HG03039 (cell line): ENCODE measurements around the gene VPS16.
A peak's percentile ranks its signal among the peaks of the same experiment; 100 is the strongest.

Experiments
- ATAC-seq: cut with Tn5 transposase; IDR thresholded peaks from one replicate; pipeline ENCODE4 v1.9.1; 2021; ENCODE audit warnings: mild to moderate bottlenecking, moderate library complexity; ENCODE audit not compliant: unreplicated experiment

VPS16 gene

DNA sequence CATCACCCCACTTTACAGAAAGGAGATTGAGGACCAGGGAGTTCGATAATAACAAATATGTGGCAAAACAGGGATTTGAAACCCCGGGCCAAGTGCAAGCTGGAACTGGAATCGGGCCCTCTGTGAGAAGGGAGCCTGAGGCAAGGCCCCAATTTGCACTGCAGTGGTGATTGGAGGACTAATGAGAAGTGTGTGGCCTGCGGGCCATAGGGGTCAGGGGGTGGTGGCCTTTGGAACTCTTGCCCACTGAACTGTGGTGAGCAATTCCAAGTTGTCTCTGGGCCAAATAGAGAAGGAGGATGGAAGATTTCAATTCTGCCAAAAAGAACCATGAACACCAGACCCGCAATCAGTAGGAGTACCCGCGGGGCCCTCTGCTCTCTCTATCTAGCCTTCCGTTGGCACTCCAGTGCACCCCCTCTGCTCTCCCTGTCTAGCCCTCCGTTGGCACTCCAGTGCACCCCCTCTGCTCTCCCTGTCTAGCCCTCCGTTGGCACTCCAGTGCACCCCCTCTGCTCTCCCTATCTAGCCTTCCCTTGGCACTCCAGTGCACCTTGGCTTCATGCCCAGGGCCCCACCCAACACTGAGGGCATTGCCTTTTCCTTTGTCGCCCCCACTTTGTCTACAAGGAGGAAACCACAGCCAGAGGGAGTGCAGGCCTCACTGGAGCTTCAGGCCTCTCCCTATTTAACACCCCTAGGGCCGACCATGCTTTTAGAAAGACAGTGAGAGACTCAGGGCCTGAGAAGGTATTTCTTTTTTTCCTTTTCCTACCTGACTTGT is 26.7 kb downstream of the VPS16 start:
- no peak for ATAC-seq

DNA sequence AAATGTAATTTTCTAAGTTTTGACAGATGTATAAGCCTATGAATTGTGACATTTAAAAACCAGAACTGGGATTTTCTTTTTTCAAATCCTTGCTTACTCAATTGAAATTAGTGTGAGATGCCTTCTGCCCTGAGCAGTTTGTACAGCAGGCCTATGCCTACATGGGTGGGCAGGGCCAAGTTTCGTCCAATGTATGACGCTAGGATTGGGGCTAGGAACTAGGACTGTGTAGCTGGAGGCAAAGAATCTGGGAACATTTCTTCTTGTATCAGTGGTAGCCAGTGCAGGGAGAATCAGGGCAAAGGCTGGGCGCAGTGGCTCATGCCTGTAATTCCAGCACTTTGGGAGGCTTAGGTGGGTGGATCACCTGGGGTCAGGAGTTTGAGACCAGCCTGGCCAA is 28.8 kb downstream of the VPS16 start:
- no peak for ATAC-seq

DNA sequence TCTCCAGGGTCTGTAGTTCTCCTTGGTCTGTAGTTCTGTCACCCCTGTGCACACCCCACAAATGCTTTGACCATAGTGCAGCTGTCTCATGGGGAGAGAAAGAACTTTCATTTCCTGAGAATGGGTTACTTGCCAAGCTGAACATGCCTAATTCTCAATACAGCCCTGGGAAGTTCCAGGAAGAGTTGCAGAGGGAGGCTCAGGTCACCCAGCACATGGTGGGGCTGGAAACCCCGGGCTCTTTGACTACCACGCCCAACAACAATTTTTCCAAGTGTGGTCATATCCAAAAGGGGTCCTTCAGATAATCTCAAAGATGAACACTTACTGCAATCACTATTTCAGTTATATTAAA is 30.5 kb downstream of the VPS16 start:
- ATAC-seq = no peak

DNA sequence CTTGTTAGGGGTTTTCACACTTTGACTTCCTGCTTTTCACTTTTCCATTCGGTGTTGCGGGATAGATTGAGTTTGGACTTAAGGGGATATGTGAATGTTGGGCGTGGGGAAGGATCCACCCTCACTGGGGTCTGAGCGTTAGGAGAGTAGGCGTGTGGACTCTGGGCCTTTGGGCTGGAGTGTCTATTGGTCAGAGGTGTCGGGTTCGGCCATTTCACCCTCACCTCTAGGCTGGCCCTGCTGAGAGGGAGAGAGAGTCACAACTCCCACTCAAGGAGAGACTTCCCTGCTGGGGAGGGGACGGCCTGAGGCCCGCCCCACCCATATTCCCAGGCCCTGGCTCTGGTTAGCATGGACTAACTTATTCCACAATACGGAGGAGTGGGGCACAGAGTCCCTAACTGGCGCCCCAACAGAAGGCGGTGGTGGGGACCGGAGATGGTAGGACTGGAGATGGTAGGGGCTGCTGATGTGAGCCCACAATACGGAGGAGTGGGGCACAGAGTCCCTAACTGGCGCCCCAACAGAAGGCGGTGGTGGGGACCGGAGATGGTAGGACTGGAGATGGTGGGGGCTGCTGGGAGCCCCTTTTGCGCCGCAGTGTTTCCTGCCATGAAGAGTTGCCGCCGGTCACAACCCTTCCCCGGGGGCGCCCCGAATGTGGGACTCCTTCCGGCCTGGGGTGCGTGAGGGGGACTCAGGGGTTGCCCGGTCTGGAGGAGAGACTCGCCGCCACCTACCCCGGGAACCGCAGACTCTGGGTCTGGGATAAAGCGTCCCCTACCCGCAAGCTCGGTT is 31.3 kb downstream of the VPS16 start:
- no peak for ATAC-seq

DNA sequence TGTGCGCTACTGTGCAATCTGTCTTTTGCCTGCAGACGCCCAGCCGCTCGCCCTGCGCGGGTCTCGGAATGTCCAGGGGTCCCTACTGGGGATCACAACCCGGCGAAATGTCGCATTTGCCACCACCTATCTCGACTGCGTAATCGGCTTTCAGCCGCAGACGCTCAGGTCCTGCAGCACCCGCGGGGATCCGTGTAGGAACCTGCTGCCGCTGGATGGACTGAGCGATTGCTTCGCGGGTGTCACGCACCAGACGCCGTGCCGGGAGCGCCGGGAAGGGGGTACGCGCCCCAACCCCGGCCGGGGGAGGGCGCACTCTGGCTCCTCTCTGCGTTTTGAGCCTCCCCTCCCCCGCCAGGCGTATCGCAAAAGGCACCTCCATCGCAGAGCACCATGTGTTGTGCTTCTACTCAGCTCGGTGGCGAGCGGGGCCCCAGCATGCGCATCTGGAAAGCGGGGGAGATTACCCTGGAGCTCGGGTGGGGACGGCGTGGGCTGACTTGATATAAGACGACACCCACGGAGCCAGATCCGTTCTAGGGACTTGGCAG is 32.0 kb downstream of the VPS16 start:
- ATAC-seq = no peak

DNA sequence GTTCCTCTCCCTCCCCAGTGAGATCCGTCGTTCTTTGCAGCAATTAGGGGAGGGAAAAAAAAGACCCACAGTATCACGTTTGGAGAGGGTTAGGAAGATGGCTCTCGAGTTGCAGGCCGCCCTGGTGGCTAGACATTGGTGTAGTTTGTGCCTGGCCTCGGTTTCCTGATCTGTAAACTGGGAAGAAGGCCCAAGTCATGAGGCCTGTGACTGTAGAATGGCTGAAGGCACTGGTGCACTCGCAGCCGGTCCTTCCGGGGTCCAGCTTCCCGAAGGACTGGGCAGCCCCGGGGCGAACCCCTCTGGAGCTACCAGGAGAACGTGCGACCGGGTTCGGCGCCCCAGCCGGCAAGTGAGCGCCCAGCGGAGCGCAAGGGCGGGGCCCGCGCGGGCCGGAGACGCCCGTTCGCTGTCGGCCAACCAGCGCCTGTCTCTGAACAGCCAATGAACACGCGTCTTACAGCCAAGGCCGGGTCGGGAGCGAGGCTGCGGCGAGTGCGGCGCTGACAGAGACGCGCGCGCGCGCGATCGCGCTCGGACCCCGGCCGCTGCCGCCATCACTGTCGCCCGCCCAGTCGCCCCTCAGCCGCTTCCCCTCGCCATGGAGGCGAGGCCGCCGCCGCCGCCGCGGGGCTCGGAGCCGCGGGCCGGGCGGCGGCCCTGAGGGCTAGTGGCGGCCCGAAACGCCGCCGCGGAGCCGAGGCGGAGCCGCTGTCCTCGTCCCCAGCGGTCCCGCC is 32.6 kb downstream of the VPS16 start, which contains the start of gene PTPRA:
Gene PTPRA (plus strand): TSS at position 472 of the 737 bp plus-strand sequence. CDS start 90,797 bp downstream, outside the sequence.
- peak; percentile 82 for ATAC-seq

DNA sequence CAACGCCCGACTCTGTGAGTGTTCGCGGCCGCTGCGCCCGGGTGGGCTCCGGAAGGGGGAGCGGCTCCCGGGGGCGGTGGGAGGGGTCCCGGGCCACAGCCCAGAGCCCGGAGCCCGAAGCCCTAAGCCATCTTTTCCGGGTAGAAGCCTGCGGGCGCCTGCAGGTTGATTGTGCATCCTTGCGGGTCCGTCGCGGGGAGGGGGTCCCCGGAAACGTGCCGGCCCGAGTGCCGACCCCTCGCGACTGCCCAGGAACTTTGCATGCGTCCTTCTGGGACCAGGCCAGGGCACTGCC is 33.1 kb downstream of the VPS16 start:
- peak; percentile 29 for ATAC-seq

DNA sequence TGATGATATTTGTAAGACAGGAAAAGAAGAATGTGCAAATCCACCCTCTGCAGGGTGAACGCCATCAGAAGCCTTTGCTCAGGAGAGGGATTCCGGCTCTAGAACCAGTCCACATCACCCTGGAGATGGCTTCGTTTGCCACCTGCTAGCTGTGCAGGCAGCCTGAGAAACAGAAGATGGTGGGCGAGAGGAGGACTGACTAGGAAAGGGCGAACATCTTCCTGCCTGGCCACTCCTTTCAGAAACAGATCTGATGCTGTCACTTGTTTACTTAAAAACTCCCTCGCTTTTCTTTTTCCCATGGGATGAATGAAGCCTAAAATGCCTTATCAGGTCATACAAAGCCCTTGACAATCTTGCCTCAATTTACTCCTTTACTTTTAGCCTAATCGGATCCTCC is 33.9 kb downstream of the VPS16 start:
- no peak for ATAC-seq

DNA sequence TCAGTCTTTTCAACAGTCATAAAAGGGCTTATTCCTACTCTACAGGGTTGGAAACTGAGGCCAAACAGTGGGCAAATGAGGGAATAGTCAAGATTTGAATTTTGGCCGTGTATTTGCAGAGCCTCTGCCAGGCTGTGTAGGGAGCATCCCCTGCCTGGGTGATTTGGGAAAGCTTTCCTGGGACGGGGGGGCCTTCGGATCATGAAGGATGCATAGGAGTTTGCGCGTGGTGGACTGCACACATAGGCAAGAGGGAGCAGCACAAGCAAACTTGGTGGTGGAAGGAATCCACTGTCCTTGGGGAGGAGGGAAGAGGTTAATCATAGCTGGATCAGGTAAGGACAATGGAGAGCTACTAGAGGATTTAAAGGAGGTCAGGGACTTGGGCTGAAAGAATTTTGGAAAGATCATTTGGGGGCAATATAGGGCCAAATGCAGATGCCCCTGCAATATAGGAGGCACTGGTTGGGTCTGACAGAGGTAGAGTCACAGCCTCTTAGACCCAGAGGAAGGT is 35.2 kb downstream of the VPS16 start:
- no peak for ATAC-seq

DNA sequence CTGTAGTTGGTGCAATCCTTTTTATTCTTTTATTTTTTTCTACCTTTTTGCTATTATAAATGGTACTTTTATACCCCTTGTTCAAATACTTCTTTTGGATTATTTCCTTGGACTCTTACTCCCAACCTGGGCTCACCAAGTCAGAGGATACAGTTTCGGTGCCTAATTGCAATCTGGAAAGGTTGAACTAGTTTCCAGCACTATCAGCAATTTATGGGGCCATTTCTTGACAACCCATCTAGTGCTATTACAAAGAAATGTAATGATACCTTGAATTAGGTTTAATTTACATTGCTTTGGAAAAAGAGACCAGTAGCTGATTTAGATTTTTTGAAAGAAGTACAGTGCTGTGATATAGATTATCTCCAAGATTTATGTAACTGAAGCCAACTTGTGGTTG is 38.0 kb downstream of the VPS16 start:
- no peak for ATAC-seq

DNA sequence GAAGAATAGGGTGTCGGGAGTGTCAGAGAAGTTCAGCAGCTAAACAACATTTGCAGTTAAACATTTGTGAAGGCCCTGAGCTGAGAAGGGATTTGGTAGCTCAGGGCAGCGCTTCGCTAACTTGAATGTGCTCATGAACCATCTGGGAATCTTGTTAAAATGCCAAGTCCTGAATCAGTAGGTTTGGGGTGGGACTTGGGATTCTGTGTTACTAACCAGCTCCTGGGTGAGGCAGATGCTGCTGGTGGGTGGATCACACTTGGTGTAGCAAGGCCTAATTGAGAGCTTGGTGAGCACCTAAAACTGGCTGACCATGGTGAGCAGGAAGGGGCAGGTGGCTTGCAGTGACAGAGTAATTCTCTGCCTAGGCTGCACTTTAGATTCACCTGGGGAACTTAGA is 38.6 kb downstream of the VPS16 start:
- ATAC-seq = no peak

DNA sequence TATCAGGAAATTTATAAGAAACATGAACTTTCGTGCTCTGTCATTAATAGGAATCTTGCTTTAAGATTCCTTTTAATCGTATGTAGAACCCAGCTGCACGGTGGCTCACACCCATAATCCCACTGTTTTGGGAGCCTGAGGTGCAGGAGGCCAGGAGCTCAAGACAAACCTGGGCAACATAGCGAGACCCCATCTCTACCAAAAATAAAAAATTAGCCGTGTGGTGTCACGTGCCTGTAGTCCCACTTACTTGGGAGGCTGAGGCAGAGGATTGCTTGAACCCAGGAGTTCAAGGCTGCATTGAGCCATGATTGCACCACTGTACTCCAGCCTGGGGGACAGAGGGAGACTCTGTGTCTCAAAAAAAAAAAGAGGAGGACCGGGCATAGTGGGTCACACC is 40.1 kb downstream of the VPS16 start:
- no peak for ATAC-seq

DNA sequence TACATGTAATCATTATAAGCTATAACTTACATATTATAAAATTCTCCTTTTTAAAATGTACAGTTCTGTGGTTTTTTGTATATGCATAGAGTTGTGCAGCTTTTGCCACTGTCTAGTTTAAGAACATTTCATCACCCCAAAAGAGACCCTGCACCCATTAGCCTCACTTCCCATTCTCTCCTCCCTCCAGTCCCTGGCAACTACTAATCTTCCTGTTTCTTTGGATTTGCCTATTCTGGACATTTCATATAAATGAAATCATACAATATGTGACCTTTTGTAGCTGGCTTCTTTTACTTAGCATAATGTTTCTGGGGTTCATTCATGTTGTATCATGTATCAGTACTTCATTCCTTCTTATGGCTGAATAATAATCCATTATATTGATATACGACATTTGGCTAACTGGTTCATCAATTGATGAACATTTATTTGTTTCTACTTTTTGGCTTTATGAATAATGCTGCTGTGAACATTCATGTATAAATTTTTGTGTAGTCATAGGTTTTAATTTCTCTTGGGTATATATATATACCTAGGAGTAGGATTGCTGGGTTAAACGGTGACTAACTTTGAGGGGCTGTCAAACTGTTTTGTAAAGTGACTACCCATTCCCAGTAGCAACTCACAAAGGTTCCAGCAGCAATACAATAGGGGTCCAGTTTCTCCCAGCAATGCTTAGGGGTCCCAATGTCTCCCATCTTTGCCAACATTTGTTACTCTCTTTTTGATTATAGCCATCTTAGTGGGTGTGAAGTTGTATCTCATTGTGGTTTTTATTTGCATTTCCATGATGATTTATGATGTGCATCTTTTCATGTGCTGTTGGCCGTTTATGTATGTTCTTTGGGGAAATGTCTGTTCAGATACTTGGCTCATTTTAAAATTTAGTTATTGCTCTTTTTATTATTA is 43.4 kb downstream of the VPS16 start:
- no peak for ATAC-seq

DNA sequence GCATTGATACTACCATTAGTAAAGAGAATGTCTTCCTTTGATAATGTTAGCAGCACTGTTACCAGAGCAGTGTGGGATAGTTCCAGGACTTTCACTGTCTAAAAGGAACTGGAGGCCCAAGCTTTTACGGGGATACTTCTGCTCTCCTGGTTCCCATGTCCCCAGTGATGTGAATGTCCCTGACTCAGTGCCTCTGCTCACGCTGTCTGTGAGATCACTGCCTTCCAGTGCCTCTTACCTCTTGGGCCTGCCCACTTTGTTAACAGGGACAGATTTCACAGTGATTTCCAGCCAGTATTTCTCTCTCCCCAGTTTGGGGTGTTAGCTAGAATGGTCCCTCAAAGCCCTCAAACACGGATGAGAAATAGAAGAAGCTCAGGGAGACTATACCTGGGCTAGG is 47.2 kb downstream of the VPS16 start:
- ATAC-seq = no peak

DNA sequence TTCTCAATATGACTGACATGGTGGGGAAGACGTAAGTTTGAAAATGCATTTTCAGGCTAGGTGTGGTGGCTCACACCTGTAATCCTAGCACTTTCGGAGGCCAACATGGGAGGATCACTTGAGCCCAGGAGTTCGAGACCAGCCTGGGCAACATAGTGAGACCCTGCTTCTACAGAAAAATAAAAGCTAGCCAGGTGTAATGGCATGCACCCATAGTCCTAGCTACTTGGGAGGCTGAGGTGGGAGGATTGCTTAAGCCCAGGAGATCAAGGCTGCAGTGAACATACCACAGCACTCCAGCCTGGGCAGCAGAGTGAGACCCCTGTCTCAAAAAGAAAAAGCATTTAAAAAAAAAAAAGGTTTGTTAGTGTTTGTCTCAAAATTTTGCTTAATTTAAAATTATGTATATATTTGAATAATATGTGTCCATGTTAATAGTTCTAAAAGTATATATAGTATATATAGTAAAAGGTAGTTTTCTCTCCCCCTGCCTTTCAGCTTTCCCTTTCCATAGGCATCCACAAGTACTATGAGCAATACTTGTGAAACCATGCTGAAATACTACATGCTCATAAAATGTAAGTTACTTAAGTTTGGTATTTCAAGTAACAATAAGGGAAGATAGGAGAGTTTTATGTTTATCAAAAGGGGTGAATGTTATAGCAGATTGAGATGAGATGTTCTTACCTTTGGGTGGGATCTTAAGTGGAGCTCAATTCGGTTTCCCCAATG is 47.8 kb downstream of the VPS16 start:
- no peak for ATAC-seq

DNA sequence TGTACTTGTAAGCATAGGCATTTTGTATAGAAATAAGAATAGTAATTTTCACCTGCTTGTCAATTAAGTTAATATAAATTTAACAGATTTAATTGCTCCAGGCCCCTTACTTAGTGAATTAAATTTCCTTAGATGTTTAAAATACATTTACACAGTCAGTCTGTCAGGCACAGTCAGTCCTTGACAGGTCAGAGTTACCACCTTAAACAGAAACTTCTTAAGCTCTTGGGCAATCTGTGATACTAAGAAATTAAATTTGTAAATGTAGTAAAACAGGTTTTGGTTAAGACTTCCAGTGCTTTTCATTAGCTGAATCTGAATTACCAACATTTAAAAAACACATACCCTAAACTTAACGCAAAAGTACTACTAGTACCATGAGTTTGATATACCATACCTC is 48.7 kb downstream of the VPS16 start:
- no peak for ATAC-seq

DNA sequence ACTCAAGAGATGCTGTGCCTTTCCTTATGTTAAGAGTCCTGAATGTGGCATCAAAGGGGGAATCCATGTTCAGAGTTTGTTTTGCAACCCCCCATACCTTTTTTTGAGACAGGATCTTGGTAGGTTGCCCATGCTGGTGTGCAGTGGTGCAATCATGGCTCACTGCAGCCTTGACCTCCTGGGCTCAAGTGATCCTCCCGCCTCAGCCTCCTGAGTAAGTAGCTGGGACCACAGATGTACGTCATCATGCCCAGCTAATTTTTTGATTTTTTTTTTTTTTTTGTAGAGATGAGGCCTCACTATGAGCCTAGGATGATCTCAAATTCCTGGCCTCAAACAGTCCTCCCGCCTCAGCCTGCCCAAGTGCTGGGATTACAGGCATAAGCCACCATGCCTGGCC is 49.3 kb downstream of the VPS16 start:
- ATAC-seq = no peak

DNA sequence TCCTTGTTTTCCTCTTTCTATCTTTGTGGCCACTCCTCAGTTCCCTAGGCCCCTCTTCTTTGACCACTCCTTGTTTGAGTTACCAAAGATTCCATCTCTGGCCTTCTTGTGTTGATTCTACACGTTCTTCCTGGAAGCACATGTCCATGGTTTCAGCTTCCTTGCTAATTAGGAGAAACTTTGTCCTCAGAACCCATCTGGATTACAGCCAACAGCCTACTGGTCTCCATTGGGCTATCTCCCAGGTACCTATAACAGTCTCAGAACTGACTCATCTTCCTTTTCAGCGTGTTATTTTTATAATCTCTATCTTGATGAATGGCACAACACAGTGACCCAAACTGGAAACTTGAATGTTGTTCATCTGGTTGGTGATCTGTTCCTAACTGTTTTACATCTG is 50.2 kb downstream of the VPS16 start:
- no peak for ATAC-seq

DNA sequence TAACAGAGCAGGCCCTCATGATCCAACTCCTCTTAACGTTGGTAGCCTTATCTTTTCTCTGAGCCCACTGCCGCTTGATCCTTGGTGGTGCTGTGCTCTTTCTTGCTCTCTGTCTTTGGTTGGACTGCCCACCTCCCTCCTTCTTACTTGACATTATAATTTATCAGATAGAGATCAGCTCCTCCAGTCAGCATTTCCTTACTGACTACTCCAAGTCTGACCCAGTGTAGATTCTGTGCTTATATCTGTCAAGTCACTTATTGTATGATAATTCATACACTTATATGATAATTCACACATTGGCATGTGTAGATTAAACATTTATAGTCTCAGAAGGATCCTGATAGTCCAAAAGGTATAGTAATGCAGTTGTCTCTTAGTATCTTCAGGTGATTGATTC is 50.8 kb downstream of the VPS16 start:
- ATAC-seq = no peak

DNA sequence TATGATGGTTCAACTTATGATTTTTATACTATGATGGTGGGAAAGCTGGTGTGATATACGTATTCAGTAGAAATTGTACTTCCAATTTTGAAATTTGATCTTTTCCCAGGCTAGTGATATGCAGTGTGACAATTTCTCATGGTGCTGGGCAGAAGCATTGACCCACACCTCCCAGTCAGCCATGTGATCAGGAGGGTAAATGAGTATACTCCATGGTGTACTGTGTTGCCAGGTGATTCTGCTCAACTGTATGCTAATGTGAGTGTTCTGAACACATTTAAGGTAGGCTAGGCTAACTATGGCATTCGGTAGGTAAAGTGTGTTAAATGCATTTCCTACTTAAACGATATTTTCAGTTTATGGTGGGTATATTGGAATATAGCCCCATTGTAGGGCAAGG is 51.8 kb downstream of the VPS16 start:
- ATAC-seq = no peak
